Heart left ventricle (tissue), 13 donors: ENCODE data around the gene USP47.

Experiments
- POLR2A ChIP-seq, 2 donors: fragments of 450-650 bp; IDR thresholded peaks; one replicate each; pipeline ENCODE4 v1.6.1; 2017; ENCODE audit warnings: antibody characterized with exemption in 2 of 2, mild to moderate bottlenecking in 2 of 2, moderate library complexity in 2 of 2
- TF ChIP-seq, protein P1 (sequence below), 12 donors: fragments of 200-600 bp; sonication (generic) in 4 of 12; IDR thresholded peaks; one replicate each; pipeline versions ENCODE4 v1.5.0 to v1.8.0; 2018 to 2022; ENCODE audit warnings: antibody characterized with exemption in 12 of 12, mild to moderate bottlenecking in 5 of 12
- donor health status: ischemic (EF 13 %, LVEDD 7.1; RV severe dilation, severe dysfunction).
- donor health status: DM: no; HTN: yes; CAD: no.
- donor health status: DM: no; HTN: no; CAD: no.
- donor health status: ischemic (EF 25% LVEDD 6.9; RV normal size, moderate dysfunction).
- donor health status: ischemic (EF 25% LVEDD 5.7; RV mildly dilated, moderate dysfunction).
- donor health status: ischemic (EF 35%, LVEDD 5.7; RV mildly dilated, moderate dysfunction).
- donor health status: nonischemic (EF 11% LVEDD 7.7; RV severe dilation, severe dysfunction).
- donor health status: DM: yes; HTN: yes; CAD: no.
- donor health status: PGD.
- donor health status: ischemic (EF 29% LVEDD 5.4; RV normal size, mild dysfunction).
- donor health status: nonischemic (EF 23%, LVEDD 6.1; RV moderate dilation, normal function).

DNA sequence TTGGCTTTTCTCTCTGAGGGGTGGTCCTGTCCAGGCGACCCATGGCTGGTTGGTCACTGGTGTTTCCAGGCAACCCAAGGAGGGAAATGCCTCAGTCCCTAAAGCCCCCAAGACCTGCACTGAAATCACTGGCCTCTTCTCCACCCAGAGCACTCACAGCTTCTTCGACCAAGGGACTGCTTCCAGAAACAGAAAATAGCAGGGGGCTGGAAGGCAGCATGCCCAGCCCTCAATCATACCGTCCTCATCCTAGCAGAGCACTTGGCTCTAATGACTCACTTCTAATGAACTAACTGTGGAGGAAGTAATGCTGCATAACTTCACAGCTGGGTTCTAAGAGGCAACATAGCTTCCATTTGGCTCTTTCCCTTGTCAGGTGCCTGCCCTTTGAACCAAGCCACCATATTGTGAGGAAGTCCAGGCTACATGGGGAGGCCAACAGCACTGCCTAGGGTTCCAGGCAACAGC is 139.1 kb downstream of the USP47 start:
- TF ChIP-seq, protein P1, sequence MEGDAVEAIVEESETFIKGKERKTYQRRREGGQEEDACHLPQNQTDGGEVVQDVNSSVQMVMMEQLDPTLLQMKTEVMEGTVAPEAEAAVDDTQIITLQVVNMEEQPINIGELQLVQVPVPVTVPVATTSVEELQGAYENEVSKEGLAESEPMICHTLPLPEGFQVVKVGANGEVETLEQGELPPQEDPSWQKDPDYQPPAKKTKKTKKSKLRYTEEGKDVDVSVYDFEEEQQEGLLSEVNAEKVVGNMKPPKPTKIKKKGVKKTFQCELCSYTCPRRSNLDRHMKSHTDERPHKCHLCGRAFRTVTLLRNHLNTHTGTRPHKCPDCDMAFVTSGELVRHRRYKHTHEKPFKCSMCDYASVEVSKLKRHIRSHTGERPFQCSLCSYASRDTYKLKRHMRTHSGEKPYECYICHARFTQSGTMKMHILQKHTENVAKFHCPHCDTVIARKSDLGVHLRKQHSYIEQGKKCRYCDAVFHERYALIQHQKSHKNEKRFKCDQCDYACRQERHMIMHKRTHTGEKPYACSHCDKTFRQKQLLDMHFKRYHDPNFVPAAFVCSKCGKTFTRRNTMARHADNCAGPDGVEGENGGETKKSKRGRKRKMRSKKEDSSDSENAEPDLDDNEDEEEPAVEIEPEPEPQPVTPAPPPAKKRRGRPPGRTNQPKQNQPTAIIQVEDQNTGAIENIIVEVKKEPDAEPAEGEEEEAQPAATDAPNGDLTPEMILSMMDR (IDR thresholded peaks at IDR 0.05), result no peak
- no peak for TF ChIP-seq POLR2A (IDR thresholded peaks at IDR 0.05)
